Thymus (tissue), 11 donors: ENCODE results near the gene ZNF792. TPM values are rescaled to one million over a fixed set of nuclear protein-coding genes. Genes with fewer than 3 reads are reported as not detected.
"Not testable (repeated sequence)": the region's sequence is repeated elsewhere in the genome, so short reads cannot be mapped to it uniquely, and the experiment has no call there.

ENCODE experiments used
- DNase-seq, 9 donors: peaks; one replicate each; pipeline ENCODE4 v3.0.0-alpha.2; 2013; ENCODE audit warnings: low spot score in 9 of 9, low read depth in 6 of 9, missing footprints in 1 of 9
- H3K27ac ChIP-seq, 2 donors: one replicate each; pipeline ENCODE4 v1.5.1; 2013; ENCODE audit warnings: control low read depth in 1 of 2, low read depth in 1 of 2, low read length in 1 of 2, mild to moderate bottlenecking in 1 of 2, moderate library complexity in 1 of 2
- H3K27me3 ChIP-seq, 2 donors: one replicate each; pipeline ENCODE4 v1.5.1; 2013; ENCODE audit warnings: low read length in 1 of 2; ENCODE audit not compliant: control insufficient read depth in 2 of 2, insufficient read depth in 1 of 2
- H3K36me3 ChIP-seq, 2 donors: one replicate each; pipeline ENCODE4 v1.5.1; 2013; ENCODE audit warnings: low read length in 1 of 2, mild to moderate bottlenecking in 1 of 2, moderate library complexity in 1 of 2; ENCODE audit not compliant: control insufficient read depth in 2 of 2, insufficient read depth in 2 of 2
- H3K4me1 ChIP-seq, 2 donors: one replicate each; pipeline ENCODE4 v1.5.1; 2013; ENCODE audit warnings: low read length in 2 of 2; ENCODE audit not compliant: control insufficient read depth in 2 of 2, insufficient read depth in 2 of 2
- H3K4me3 ChIP-seq, 2 donors: one replicate each; pipeline ENCODE4 v1.5.1; 2013; ENCODE audit warnings: low read length in 2 of 2, control low read depth in 1 of 2, mild to moderate bottlenecking in 1 of 2
- H3K9me3 ChIP-seq, 2 donors: one replicate each; pipeline ENCODE4 v1.5.1; 2013; ENCODE audit warnings: low read length in 1 of 2, mild to moderate bottlenecking in 1 of 2; ENCODE audit not compliant: control insufficient read depth in 2 of 2, insufficient read depth in 1 of 2
- WGBS: extraction: QIAGEN DNeasy Blood & Tissue Kit; methylation state at CpG from one replicate; pipeline ENCODE4 v1.1.7; 2013; 5-methylcytosine and 5-hydroxymethylcytosine counted together
- polyA plus RNA-seq: library from polyadenylated mRNA; stranded (reverse); fragments of 200-250 nt; gene quantifications from one replicate; pipeline ENCODE4 v1.2.3, GENCODE V29; 2013
- total RNA-seq: library from RNA; stranded (reverse); fragments of 120-200 nt; gene quantifications from one replicate; pipeline ENCODE4 v1.2.4, GENCODE V29; 2013
- donor health status: healthy.

Gene ZNF792
- total and polyA plus RNA-seq, 2 donors: 2.6 to 5.4 TPM

GRCh38 chr19:34979819-34980640 lies 16.0 kb upstream of the ZNF792 start:
- WGBS: 96% methylated on average over 12 of the region's 12 CpGs
- Histone ChIP-seq H3K4me1 (no peaks in the 10 kb centered on the region), H3K27ac (no peak overlapping the region), H3K36me3 (no peaks in the 10 kb centered on the region), H3K4me3 (no peak overlapping the region), H3K9me3 (peaks cover 2 to 6% of the 10 kb centered on the region in 2 donors), H3K27me3 (no peaks in the 10 kb centered on the region)
- DNase-seq: no peak

GRCh38 chr19:34976611-34977010 lies 12.6 kb upstream of the ZNF792 start:
- no peaks in the 10 kb centered on the region for H3K36me3 ChIP-seq
- no peak overlapping the region for H3K27ac ChIP-seq
- peaks cover 2 to 6% of the 10 kb centered on the region in 2 donors for H3K9me3 ChIP-seq
- H3K4me3 ChIP-seq: no peak overlapping the region
- H3K27me3 ChIP-seq: no peaks in the 10 kb centered on the region
- DNase-seq: no peak
- WGBS: 92% methylated on average over 3 of the region's 3 CpGs
- H3K4me1 ChIP-seq: peaks cover 3 to 12% of the 10 kb centered on the region in 2 donors

GRCh38 chr19:34975056-34975455 lies 11.0 kb upstream of the ZNF792 start:
- peaks cover 2 to 6% of the 10 kb centered on the region in 2 donors for H3K9me3 ChIP-seq
- no peaks in the 10 kb centered on the region for H3K27me3 ChIP-seq
- H3K4me3 ChIP-seq: no peak overlapping the region
- no peaks in the 10 kb centered on the region for H3K36me3 ChIP-seq
- no peak overlapping the region for H3K27ac ChIP-seq
- WGBS: 81% methylated on average over 5 of the region's 5 CpGs
- H3K4me1 ChIP-seq: peaks cover 3 to 12% of the 10 kb centered on the region in 2 donors
- DNase-seq: no peak

GRCh38 chr19:34974646-34975045 lies 10.6 kb upstream of the ZNF792 start:
- WGBS: 92% methylated on average over 5 of the region's 5 CpGs
- Histone ChIP-seq H3K36me3 (no peaks in the 10 kb centered on the region), H3K27ac (no peak overlapping the region), H3K9me3 (peaks cover 2 to 7% of the 10 kb centered on the region in 2 donors), H3K4me1 (peaks cover 3 to 12% of the 10 kb centered on the region in 2 donors), H3K4me3 (no peak overlapping the region), H3K27me3 (no peaks in the 10 kb centered on the region)
- DNase-seq: no peak

- no peak for DNase-seq
- 92% methylated on average over 7 of the region's 7 CpGs for WGBS
Observed at GRCh38 chr19:34972163-34972705, 8.2 kb upstream of the ZNF792 start.

GRCh38 chr19:34970185-34970780 lies 6.3 kb upstream of the ZNF792 start:
- not testable (repeated sequence) for H3K27me3 ChIP-seq, DNase-seq, H3K36me3 ChIP-seq, H3K27ac ChIP-seq, H3K4me3 ChIP-seq
- 89% methylated on average over 12 of the region's 12 CpGs for WGBS
- H3K4me1 ChIP-seq: peaks cover 3 to 12% of the 10 kb centered on the region in 2 donors
- peaks cover 0 to 15% of the 10 kb centered on the region in 2 donors for H3K9me3 ChIP-seq

More at GRCh38 chr19:34972163-34972705, 8.2 kb upstream of the ZNF792 start:
- Histone ChIP-seq H3K27me3 (no peaks in the 10 kb centered on the region), H3K36me3 (no peaks in the 10 kb centered on the region), H3K4me3 (no peak overlapping the region), H3K27ac (no peak overlapping the region), H3K9me3 (peaks cover 2 to 21% of the 10 kb centered on the region in 2 donors), H3K4me1 (peaks cover 3 to 12% of the 10 kb centered on the region in 2 donors)

GRCh38 chr19:34969721-34970120 lies 5.7 kb upstream of the ZNF792 start:
- Histone ChIP-seq H3K27ac (no peak overlapping the region), H3K36me3 (no peaks in the 10 kb centered on the region), H3K27me3 (no peaks in the 10 kb centered on the region), H3K4me1 (peaks cover 3 to 12% of the 10 kb centered on the region in 2 donors), H3K9me3 (peaks cover 0 to 15% of the 10 kb centered on the region in 2 donors), H3K4me3 (no peak overlapping the region)
- WGBS: 97% methylated on average over 6 of the region's 6 CpGs
- no peak for DNase-seq

GRCh38 chr19:34967551-34967950 lies 3.5 kb upstream of the ZNF792 start:
- H3K27me3 ChIP-seq: peaks cover 0 to 5% of the 10 kb centered on the region in 2 donors
- H3K4me3 ChIP-seq: no peak overlapping the region
- WGBS: 92% methylated on average over 6 of the region's 6 CpGs
- H3K4me1 ChIP-seq: peaks cover 4 to 13% of the 10 kb centered on the region in 2 donors
- peaks cover 0 to 15% of the 10 kb centered on the region in 2 donors for H3K9me3 ChIP-seq
- no peak overlapping the region for H3K27ac ChIP-seq
- DNase-seq: no peak
- H3K36me3 ChIP-seq: no peaks in the 10 kb centered on the region

GRCh38 chr19:34965505-34965904 lies 1.5 kb upstream of the ZNF792 start:
- not testable (repeated sequence) for H3K4me3 ChIP-seq, DNase-seq, H3K27ac ChIP-seq, H3K27me3 ChIP-seq
- Histone ChIP-seq H3K4me1 (peaks cover 11 to 17% of the 10 kb centered on the region in 2 donors), H3K36me3 (peaks cover 0 to 11% of the 10 kb centered on the region in 2 donors), H3K9me3 (peaks cover 3 to 32% of the 10 kb centered on the region in 2 donors)
- 98% methylated on average over 5 of the region's 5 CpGs for WGBS
